KMS-11 (cell line): ENCODE measurements around the gene SLC25A36.

Experiments used
- H2AFZ ChIP-seq: fragments of 200-600 bp; sonication (generic); 2 replicates; pipeline ENCODE4 v1.6.1; 2016; ENCODE audit warnings: antibody characterized with exemption, mixed run types, low read depth
- H3K27ac ChIP-seq: fragments of 200-600 bp; sonication (generic); 2 replicates; pipeline ENCODE4 v1.6.1; 2016; ENCODE audit warnings: mild to moderate bottlenecking, mixed run types
- H3K27me3 ChIP-seq: fragments of 200-600 bp; sonication (generic); 2 replicates; pipeline ENCODE4 v1.6.1; 2017; ENCODE audit warnings: mild to moderate bottlenecking, low read depth, mixed run types, moderate library complexity; ENCODE audit not compliant: insufficient read depth
- H3K36me3 ChIP-seq: fragments of 200-600 bp; sonication (generic); 2 replicates; pipeline ENCODE4 v1.6.1; 2017; ENCODE audit warnings: mild to moderate bottlenecking, mixed run types; ENCODE audit not compliant: insufficient read depth
- H3K4me1 ChIP-seq: fragments of 200-600 bp; sonication (generic); 2 replicates; pipeline ENCODE4 v1.6.1; 2016; ENCODE audit warnings: mild to moderate bottlenecking, low read depth, mixed run types; ENCODE audit not compliant: poor library complexity, severe bottlenecking
- H3K4me2 ChIP-seq: fragments of 200-600 bp; sonication (generic); 2 replicates; pipeline ENCODE4 v1.7.0; 2016; ENCODE audit warnings: mild to moderate bottlenecking, mixed run types
- H3K4me3 ChIP-seq: fragments of 200-600 bp; sonication (generic); IDR thresholded peaks from 2 replicates; pipeline ENCODE4 v1.6.1; 2017; ENCODE audit warnings: low read depth, low read length, mixed read lengths; ENCODE audit not compliant: insufficient read depth
- H3K79me2 ChIP-seq: fragments of 200-600 bp; sonication (generic); 2 replicates; pipeline ENCODE4 v1.6.1; 2016; ENCODE audit warnings: low read depth, mixed run types; ENCODE audit not compliant: insufficient read depth
- H3K9ac ChIP-seq: fragments of 200-600 bp; sonication (generic); 2 replicates; pipeline ENCODE4 v1.6.1; 2016; ENCODE audit warnings: mild to moderate bottlenecking, mixed run types
- H4K20me1 ChIP-seq: fragments of 200-600 bp; sonication (generic); 2 replicates; pipeline ENCODE4 v1.6.1; 2016; ENCODE audit warnings: mild to moderate bottlenecking, mixed run types; ENCODE audit not compliant: insufficient read depth
- CTCF ChIP-seq: fragments of 200-600 bp; sonication (generic); conservative IDR thresholded peaks from 2 replicates; pipeline ENCODE4 v1.6.1; 2017; ENCODE audit warnings: low read depth, mild to moderate bottlenecking, antibody characterized with exemption, low read length, moderate library complexity, mixed read lengths

SLC25A36 gene

GRCh38 chr3:141006344-141006743 is 64.7 kb downstream of the SLC25A36 start:
- H3K4me1 ChIP-seq: no peaks in the 10 kb centered on the region
- TF ChIP-seq CTCF: no peak
- no peaks in the 10 kb centered on the region for H3K36me3 ChIP-seq
- no peak overlapping the region for H3K9ac ChIP-seq
- H2AFZ ChIP-seq: no peak overlapping the region
- no peak overlapping the region for H3K27ac ChIP-seq
- H3K4me2 ChIP-seq: no peak overlapping the region
- no peak overlapping the region for H3K4me3 ChIP-seq
- no peaks in the 10 kb centered on the region for H3K79me2 ChIP-seq
- no peaks in the 10 kb centered on the region for H3K27me3 ChIP-seq
- H4K20me1 ChIP-seq: no peaks in the 10 kb centered on the region

GRCh38 chr3:141009496-141009895 is 67.9 kb downstream of the SLC25A36 start:
- Histone ChIP-seq H3K4me2 (no peak overlapping the region), H3K27me3 (no peaks in the 10 kb centered on the region), H3K4me3 (no peak overlapping the region), H3K27ac (no peak overlapping the region), H3K36me3 (no peaks in the 10 kb centered on the region), H3K4me1 (no peaks in the 10 kb centered on the region), H3K79me2 (no peaks in the 10 kb centered on the region), H2AFZ (no peak overlapping the region), H3K9ac (no peak overlapping the region), H4K20me1 (no peaks in the 10 kb centered on the region)
- TF ChIP-seq CTCF: no peak

- H3K79me2 ChIP-seq: no peaks in the 10 kb centered on the region
- no peak overlapping the region for H3K4me2 ChIP-seq
- no peaks in the 10 kb centered on the region for H3K27me3 ChIP-seq
- H3K9ac ChIP-seq: no peak overlapping the region
- H3K27ac ChIP-seq: no peak overlapping the region
- TF ChIP-seq CTCF: no peak
- no peak overlapping the region for H2AFZ ChIP-seq
- H3K4me1 ChIP-seq: no peaks in the 10 kb centered on the region
- H3K36me3 ChIP-seq: no peaks in the 10 kb centered on the region
- H4K20me1 ChIP-seq: no peaks in the 10 kb centered on the region
- H3K4me3 ChIP-seq: no peak overlapping the region
These were observed 69.8 kb downstream of the SLC25A36 start for GRCh38 chr3:141011232-141011996.

- Histone ChIP-seq H3K27me3 (no peaks in the 10 kb centered on the region), H3K27ac (no peak overlapping the region), H3K4me3 (no peak overlapping the region), H3K36me3 (no peaks in the 10 kb centered on the region), H4K20me1 (no peaks in the 10 kb centered on the region), H3K4me1 (no peaks in the 10 kb centered on the region), H3K9ac (no peak overlapping the region), H3K4me2 (no peak overlapping the region), H3K79me2 (no peaks in the 10 kb centered on the region), H2AFZ (no peak overlapping the region)
- no peak for TF ChIP-seq CTCF
These were observed 70.3 kb downstream of the SLC25A36 start for GRCh38 chr3:141011997-141012262.
